Adrenal gland (tissue), 5 donors: ENCODE results near the gene CDIPT.

Experiments
- POLR2A ChIP-seq, 2 donors: fragments of 450-650 bp; IDR thresholded peaks; one replicate each; pipeline ENCODE4 v1.6.1; 2017; ENCODE audit warnings: antibody characterized with exemption in 2 of 2, mild to moderate bottlenecking in 2 of 2, moderate library complexity in 1 of 2
- TF ChIP-seq, protein P1 (sequence below), 6 experiments: fragments of 450-650 bp in 4 of 6; fragments of 200-600 bp in 2 of 6; sonication (generic) in 1 of 6; IDR thresholded peaks; 1 replicate in 5 of 6; 2 replicates in 1 of 6; pipeline versions ENCODE4 v1.5.1 to v1.8.0; 2016 to 2021; ENCODE audit warnings: antibody characterized with exemption in 6 of 6, mild to moderate bottlenecking in 2 of 6, moderate library complexity in 1 of 6
- donor health status: DM: no; HTN: no; CAD: no.

DNA sequence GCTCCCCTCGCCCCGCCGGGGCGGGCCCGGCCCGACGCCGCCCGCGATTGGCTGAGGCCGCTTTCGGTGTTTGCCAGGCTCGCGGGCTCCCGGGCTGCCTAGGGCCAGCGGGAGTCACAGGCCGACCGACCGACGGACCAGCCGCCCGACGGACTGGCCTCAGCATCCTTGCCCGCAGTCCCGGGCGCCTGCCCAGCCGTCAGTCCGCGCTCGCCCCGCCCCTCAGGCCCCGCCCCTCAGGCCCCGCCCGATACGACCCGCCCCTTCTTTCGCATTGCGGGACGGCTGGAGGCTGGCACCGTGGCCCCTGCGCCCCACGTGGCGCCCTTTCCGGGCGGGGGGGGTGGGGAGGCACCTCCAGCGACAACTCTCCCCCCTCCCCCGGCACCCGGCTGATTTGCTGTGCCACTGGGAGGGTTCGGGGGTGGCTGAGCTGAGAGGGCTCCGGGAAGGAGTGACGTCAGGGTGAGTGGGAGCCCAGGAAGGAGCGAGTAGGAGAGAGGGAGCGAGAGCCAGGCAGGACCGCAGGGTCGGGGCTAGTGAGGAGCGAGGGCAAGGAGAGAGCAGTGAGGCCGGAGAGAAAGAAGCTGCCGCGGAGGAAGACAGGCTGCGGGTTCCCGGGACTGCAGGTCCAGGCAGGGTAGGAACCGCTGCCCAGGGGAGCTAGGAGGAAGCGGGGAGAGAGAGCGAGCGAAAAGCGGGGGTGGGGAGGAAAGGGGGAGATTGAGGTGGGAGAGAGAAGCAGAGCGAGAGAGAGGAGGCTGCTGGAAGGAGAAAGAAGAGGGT, 37.3 kb upstream of the CDIPT start, which contains the start of gene ASPHD1:
- TF ChIP-seq, protein P1, sequence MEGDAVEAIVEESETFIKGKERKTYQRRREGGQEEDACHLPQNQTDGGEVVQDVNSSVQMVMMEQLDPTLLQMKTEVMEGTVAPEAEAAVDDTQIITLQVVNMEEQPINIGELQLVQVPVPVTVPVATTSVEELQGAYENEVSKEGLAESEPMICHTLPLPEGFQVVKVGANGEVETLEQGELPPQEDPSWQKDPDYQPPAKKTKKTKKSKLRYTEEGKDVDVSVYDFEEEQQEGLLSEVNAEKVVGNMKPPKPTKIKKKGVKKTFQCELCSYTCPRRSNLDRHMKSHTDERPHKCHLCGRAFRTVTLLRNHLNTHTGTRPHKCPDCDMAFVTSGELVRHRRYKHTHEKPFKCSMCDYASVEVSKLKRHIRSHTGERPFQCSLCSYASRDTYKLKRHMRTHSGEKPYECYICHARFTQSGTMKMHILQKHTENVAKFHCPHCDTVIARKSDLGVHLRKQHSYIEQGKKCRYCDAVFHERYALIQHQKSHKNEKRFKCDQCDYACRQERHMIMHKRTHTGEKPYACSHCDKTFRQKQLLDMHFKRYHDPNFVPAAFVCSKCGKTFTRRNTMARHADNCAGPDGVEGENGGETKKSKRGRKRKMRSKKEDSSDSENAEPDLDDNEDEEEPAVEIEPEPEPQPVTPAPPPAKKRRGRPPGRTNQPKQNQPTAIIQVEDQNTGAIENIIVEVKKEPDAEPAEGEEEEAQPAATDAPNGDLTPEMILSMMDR (IDR thresholded peaks at IDR 0.05), result no peak
- no peak for TF ChIP-seq POLR2A (IDR thresholded peaks at IDR 0.05)
